OCI-LY1 (cell line): Measurements from ENCODE around the gene XPA.

ENCODE experiments used
- H2AFZ ChIP-seq: fragments of 200-600 bp; sonication (generic), shearing (Covaris generic); 2 replicates; pipeline ENCODE4 v1.6.0; 2014; ENCODE audit warnings: antibody characterized with exemption, mild to moderate bottlenecking, low read length
- H3F3A ChIP-seq: fragments of 200-600 bp; sonication (generic), shearing (Covaris generic); 2 replicates; pipeline ENCODE4 v1.6.0; 2014; ENCODE audit warnings: mild to moderate bottlenecking, antibody characterized with exemption, low read length, moderate library complexity; ENCODE audit not compliant: insufficient read depth
- H3K27ac ChIP-seq: fragments of 200-600 bp; sonication (generic); 2 replicates; pipeline ENCODE4 v1.5.1; 2014; ENCODE audit warnings: low read length, mixed run types, mild to moderate bottlenecking, low read depth; ENCODE audit not compliant: poor library complexity, severe bottlenecking
- H3K27me3 ChIP-seq: fragments of 200-600 bp; sonication (generic); 2 replicates; pipeline ENCODE4 v1.6.0; 2014; ENCODE audit warnings: antibody characterized with exemption, mild to moderate bottlenecking, low read length, moderate library complexity; ENCODE audit not compliant: insufficient read depth
- H3K36me3 ChIP-seq: fragments of 200-600 bp; sonication (generic); 2 replicates; pipeline ENCODE4 v1.6.1; 2014; ENCODE audit warnings: mild to moderate bottlenecking, antibody characterized with exemption, low read length, moderate library complexity, mixed read lengths; ENCODE audit not compliant: insufficient read depth
- H3K4me1 ChIP-seq: fragments of 200-600 bp; sonication (generic); 2 replicates; pipeline ENCODE4 v1.5.1; 2014; ENCODE audit warnings: mild to moderate bottlenecking, low read length, moderate library complexity; ENCODE audit not compliant: insufficient read depth, severe bottlenecking
- H3K4me2 ChIP-seq: fragments of 200-600 bp; sonication (generic), shearing (Covaris generic); 2 replicates; pipeline ENCODE4 v1.6.1; 2014; ENCODE audit warnings: low read length
- H3K4me3 ChIP-seq: fragments of 200-600 bp; sonication (generic); 2 replicates; pipeline ENCODE4 v1.5.1; 2014; ENCODE audit warnings: low read length, low read depth, mild to moderate bottlenecking, mixed read lengths; ENCODE audit not compliant: poor library complexity, severe bottlenecking
- H3K79me2 ChIP-seq: fragments of 200-600 bp; shearing (Covaris generic); 2 replicates; pipeline ENCODE4 v1.6.1; 2016; ENCODE audit warnings: mixed run types, low read length, mixed read lengths; ENCODE audit not compliant: insufficient read depth
- H3K9ac ChIP-seq: fragments of 200-600 bp; sonication (generic), shearing (Covaris generic); 2 replicates; pipeline ENCODE4 v1.6.1; 2014; ENCODE audit warnings: mild to moderate bottlenecking, low read length, mixed read lengths
- H3K9me2 ChIP-seq: fragments of 200-600 bp; sonication (generic), shearing (Covaris generic); 2 replicates; pipeline ENCODE4 v1.6.1; 2014; ENCODE audit warnings: low read depth, mild to moderate bottlenecking, low read length, mixed read lengths
- H3K9me3 ChIP-seq: fragments of 200-600 bp; shearing (Covaris generic); 2 replicates; pipeline ENCODE4 v1.6.1; 2014; ENCODE audit warnings: low read length, mixed read lengths
- H4K20me1 ChIP-seq: fragments of 200-600 bp; sonication (generic), shearing (Covaris generic); 2 replicates; pipeline ENCODE4 v1.6.0; 2016; ENCODE audit warnings: mild to moderate bottlenecking, low read length; ENCODE audit not compliant: insufficient read depth
- CTCF ChIP-seq: fragments of 200-600 bp; sonication (generic), shearing (Covaris generic); IDR thresholded peaks from 2 replicates; pipeline ENCODE4 v1.5.1; 2017; ENCODE audit warnings: mild to moderate bottlenecking, antibody characterized with exemption, low read length, moderate library complexity, mixed read lengths
- EZH2 ChIP-seq: fragments of 200-600 bp; sonication (generic), shearing (Covaris generic); IDR thresholded peaks from 2 replicates; pipeline ENCODE4 v1.8.0; 2017; ENCODE audit warnings: borderline replicate concordance, mixed run types, mild to moderate bottlenecking, antibody characterized with exemption, low read length, moderate library complexity, mixed read lengths

Gene XPA

GRCh38 chr9:97673922-97674321 lies 23.2 kb downstream of the XPA start:
- H3K4me2 ChIP-seq: no peak overlapping the region
- no peaks in the 10 kb centered on the region for H3K9me2 ChIP-seq
- TF ChIP-seq EZH2: no peak
- no peak for TF ChIP-seq CTCF
- H3F3A ChIP-seq: no peaks in the 10 kb centered on the region
- H3K79me2 ChIP-seq: no peaks in the 10 kb centered on the region
- H3K4me1 ChIP-seq: no peaks in the 10 kb centered on the region
- H3K36me3 ChIP-seq: peaks cover 86% of the 10 kb centered on the region
- H3K9me3 ChIP-seq: no peaks in the 10 kb centered on the region
- H3K27me3 ChIP-seq: no peaks in the 10 kb centered on the region
- H3K4me3 ChIP-seq: no peak overlapping the region
- H3K9ac ChIP-seq: no peak overlapping the region
- H3K27ac ChIP-seq: no peak overlapping the region
- no peak overlapping the region for H2AFZ ChIP-seq
- H4K20me1 ChIP-seq: no peaks in the 10 kb centered on the region

- Histone ChIP-seq H3K9me3 (no peaks in the 10 kb centered on the region), H3F3A (no peaks in the 10 kb centered on the region), H3K9me2 (no peaks in the 10 kb centered on the region), H3K9ac (no peak overlapping the region), H3K36me3 (peaks cover 93% of the 10 kb centered on the region), H3K4me2 (no peak overlapping the region), H3K4me1 (no peaks in the 10 kb centered on the region), H4K20me1 (no peaks in the 10 kb centered on the region), H3K27ac (no peak overlapping the region), H2AFZ (no peak overlapping the region), H3K27me3 (no peaks in the 10 kb centered on the region), H3K4me3 (no peak overlapping the region), H3K79me2 (no peaks in the 10 kb centered on the region)
- no peak for TF ChIP-seq CTCF
- no peak for TF ChIP-seq EZH2
These were observed 24.7 kb downstream of the XPA start for GRCh38 chr9:97672403-97672802.

DNA sequence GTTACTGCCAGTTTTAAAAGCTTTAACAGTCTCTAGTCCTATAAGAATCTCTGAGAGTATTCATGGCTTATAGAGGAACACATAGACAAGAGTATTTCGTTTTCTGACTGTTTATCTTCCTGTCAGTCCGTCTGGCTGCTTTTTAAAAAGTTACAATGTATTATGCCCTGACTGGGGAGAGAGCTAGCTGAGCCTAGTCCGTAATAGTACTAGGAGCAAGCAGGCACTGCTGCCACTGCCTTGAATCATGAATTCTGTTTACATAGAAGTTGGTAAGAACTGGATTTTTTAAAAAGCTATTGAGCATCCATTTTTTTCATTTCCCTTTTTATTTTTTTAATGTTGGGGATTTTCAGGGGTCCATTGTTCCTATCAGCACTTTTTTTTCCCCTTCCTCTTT lies 26.6 kb downstream of the XPA start:
- peaks cover 99% of the 10 kb centered on the region for H3K36me3 ChIP-seq
- H3K4me1 ChIP-seq: no peaks in the 10 kb centered on the region
- no peak overlapping the region for H3K4me3 ChIP-seq
- TF ChIP-seq EZH2 (no peak), CTCF (no peak)
- no peak overlapping the region for H2AFZ ChIP-seq
- H3K9me2 ChIP-seq: no peaks in the 10 kb centered on the region
- no peaks in the 10 kb centered on the region for H4K20me1 ChIP-seq
- H3K27me3 ChIP-seq: no peaks in the 10 kb centered on the region
- H3K9me3 ChIP-seq: no peaks in the 10 kb centered on the region
- H3K9ac ChIP-seq: no peak overlapping the region
- no peak overlapping the region for H3K4me2 ChIP-seq
- no peaks in the 10 kb centered on the region for H3F3A ChIP-seq
- H3K27ac ChIP-seq: no peak overlapping the region
- no peaks in the 10 kb centered on the region for H3K79me2 ChIP-seq
